ENCODE measurements around the gene COX8A.

The COX8A gene

GRCh38 chr11:64004590-64004984 is 30.2 kb downstream of the COX8A start:
- DNase-seq: no peak

GRCh38 chr11:64005691-64006090 is 31.3 kb downstream of the COX8A start:
- no peak for DNase-seq

- DNase-seq: no peak
Measured at GRCh38 chr11:64006398-64006797, 32.0 kb downstream of the COX8A start.

DNA sequence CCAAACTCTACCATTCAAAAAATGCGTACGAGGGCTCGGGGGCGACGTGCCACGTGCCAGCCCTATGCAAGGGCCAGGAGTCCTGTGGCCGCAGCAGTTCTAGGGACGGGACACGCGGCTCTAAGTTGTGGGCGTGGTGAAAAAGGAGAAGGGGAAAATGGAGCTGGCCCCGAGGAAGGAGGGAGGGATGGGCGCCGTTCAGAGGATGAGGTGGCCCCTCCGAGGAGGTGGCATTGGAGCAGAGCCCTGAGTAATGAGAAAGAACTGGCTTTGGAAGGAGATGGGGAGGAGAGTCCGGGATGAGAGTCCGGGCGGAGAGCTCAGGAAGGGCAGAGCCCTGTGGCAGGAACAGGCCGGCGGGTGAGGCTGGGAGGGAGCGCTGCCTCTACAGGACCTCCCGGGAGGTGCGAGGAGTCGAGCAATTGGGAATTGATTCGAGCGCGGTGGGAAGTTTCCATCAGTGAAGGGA is 32.8 kb downstream of the COX8A start:
- DNase-seq: no peak

DNA sequence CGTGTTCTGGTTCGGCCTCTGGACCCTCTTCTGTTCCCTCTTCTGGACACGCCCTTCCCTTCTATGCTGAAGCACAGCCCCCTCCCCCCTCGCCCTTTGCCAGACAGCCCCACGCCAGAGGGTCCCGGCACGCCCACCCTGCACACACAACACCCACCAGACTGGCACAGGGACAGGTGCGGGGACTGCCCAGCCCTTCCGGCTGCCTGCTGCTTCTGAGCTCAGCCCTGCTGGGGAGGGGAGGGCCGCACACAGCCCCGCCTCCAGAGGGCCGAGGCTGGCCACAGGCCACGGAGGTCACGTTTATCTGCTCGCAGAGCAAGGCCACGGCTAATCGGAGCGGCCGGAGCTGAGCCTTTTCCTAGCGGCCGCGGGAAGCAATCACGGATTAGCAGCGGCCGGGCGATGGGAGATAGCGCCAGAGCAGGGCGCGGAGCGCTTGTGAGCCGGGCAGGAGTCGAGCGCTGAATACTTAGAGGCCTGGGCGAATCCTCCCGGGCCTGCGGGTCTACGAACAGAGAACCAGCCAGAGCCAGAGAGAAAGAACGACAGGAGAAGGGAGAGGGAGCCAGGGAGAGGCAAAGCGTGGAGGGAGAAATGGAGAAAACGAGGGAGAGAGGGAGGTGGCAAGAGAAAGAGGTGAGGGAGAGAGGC is 33.3 kb downstream of the COX8A start:
- no peak for DNase-seq

DNA sequence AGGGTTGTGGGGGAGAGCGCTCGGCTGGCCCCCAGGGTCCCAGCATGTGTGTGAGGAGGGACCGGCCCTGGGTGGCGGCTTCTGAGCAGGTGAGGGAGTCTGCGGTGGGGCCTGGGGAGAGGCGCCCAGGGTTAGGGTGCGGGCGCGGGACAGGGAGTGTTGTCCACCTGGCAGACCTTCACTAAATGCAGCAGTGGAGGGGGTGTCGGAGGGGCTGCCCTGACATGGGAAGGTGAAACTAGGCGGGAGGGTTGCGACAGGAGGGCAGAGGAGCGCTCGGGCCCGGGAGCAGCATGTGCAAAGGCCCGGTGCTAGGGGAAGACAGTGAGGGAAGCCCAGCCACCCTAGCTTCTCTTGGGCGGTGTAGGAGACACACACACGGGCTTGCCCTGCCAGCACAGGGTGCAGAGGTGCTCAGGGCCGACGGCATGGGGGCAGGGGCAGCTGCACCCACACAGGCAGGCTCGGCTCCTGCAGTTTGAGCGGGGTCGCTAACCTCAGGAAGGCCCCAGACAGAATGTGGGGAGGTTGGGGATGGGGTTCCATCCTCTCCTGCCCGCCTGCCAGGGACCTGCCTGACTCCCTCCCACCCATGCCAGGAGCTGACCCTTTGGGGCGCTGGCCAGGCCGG is 34.0 kb downstream of the COX8A start:
- DNase-seq: no peak

DNA sequence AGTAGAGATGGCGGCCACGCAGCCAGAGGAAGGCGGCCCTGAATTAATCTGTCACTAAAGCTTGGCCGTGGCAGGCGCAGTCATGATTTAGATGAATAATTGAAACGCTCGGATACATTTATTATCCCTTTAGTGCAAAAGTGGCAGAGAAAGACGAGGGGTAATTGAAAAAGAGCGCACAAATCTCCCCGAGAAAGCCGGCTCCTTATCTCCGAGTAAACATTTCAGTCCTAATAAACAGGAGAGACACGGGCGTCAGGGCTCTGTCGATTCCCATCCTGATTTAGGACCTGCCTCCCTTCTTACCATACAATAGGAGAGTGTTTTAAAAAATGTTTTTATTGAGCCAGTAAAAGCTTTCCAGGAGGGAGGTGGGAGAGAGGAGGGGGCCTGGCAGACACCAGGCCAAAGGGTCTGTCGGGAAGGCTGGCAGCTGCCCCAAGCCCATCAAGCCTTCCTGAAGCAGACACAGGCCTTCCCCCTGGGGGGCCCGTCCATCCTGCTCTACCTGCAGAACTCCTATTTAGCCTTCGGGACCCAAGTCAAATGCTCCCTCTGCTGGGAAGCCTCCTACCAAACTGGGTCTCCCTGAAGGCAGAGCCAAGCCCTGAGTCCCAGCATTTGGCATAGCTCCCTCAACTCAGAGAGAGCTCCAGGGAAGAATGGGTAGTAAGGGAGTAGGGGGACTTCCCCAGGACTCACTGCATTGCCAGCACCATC is 34.7 kb downstream of the COX8A start:
- DNase-seq: no peak

- DNase-seq: no peak
Measured at GRCh38 chr11:64009710-64010109, 35.3 kb downstream of the COX8A start.

- no peak for DNase-seq
Measured at GRCh38 chr11:64010783-64011182, 36.4 kb downstream of the COX8A start.

- DNase-seq: no peak
Measured at GRCh38 chr11:64011371-64011770, 37.0 kb downstream of the COX8A start.

DNA sequence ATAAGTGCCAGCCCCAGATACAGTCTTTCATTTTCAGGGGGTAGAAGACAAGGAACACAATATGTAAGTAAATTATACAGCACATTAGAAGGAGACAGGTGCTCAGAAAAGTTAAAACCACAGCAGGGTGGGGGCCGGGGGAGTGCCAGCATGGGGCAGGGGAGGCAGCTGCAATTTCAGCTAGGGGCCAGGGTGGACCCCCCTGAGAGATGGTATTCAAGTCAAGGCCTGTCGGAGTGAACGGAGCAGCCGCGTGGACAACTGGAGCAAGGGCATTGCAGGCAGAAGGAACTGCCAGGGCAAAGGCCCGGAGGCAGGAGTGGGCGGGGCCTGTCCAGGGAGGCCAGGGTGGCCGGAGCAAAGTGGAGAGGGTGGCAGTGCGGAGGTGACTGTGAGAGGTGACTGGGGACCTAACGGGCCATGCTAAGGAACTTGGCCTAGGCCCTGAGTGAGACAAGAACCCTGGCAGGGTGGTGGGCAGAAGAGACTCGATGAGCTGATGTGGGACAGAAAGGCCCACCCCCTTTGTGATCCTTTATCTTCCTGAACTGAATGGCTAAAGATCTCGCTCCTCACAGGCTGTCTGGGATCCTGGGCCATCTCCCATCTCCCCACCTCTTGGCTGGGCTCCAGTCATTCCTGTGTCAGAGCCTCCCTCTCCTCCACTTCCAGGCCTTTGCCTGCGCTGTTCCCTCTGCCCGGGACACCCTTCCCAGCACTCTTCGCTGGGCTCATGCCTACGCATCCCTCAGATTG is 38.9 kb downstream of the COX8A start:
- no peak for DNase-seq

DNA sequence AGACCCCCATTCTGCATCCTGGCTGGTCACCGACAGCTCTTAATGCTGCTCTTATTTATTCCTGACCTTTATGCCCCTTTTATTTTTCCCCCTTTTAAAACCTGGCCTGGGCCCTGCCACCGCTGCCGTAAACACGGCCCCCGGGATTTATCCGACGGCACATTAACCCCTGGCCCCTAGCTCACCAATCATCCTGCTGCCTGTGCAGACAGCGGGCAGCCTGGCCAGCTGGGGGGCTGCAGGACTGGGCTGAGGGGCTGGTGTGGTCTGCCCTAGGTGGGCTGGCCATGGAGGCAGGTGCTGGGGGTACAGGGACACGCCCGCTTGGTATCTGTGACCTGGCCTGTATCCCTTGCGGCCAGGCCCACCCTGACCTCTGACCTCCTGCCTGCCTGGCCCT is 39.9 kb downstream of the COX8A start:
- no peak for DNase-seq

DNA sequence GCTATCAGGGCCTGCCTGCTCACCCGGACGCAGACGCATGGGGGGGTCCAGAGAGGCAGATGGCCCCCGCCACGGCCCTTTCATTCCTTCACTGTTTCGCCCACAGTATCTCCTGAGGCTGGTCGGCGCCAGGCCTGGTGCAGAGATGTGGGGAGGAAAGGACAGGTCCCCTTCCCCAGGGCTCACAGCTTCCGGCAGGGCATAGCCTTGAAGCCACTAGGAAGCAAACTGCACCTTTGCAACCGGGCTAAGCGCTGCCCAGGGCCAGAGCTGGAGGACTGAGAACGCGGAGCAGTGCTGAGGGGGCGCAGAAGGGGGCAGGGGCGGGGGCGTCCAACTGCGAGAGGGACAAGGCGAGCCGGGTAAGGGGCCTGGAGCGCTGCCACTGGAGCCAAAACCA is 41.1 kb downstream of the COX8A start:
- no peak for DNase-seq

GRCh38 chr11:64015935-64016845 is 41.8 kb downstream of the COX8A start:
- no peak for DNase-seq

- no peak for DNase-seq
Measured at GRCh38 chr11:64017945-64018224, 43.5 kb downstream of the COX8A start.

DNA sequence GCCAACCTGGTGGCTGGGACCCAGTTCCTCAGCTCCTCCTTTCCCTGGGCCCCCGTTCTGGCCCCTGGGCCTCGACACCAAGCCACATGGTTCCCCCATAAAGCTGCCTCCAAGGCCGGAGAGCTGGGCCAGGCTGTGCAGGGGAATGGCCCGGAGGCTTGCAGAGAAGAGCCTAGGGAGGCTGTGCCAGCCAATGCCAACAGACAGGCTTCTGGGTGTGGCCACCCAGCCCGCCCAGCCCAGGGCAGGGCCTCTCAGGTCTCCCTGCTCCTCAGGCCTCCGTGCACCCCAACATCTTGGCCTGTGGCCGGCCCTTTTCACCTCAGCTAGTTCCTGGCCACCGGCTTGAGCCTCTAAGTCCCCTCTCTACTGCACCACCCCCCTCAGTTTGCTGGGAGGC is 43.9 kb downstream of the COX8A start:
- DNase-seq: no peak

- no peak for DNase-seq
Measured at GRCh38 chr11:64019106-64020037, 45.0 kb downstream of the COX8A start.

DNA sequence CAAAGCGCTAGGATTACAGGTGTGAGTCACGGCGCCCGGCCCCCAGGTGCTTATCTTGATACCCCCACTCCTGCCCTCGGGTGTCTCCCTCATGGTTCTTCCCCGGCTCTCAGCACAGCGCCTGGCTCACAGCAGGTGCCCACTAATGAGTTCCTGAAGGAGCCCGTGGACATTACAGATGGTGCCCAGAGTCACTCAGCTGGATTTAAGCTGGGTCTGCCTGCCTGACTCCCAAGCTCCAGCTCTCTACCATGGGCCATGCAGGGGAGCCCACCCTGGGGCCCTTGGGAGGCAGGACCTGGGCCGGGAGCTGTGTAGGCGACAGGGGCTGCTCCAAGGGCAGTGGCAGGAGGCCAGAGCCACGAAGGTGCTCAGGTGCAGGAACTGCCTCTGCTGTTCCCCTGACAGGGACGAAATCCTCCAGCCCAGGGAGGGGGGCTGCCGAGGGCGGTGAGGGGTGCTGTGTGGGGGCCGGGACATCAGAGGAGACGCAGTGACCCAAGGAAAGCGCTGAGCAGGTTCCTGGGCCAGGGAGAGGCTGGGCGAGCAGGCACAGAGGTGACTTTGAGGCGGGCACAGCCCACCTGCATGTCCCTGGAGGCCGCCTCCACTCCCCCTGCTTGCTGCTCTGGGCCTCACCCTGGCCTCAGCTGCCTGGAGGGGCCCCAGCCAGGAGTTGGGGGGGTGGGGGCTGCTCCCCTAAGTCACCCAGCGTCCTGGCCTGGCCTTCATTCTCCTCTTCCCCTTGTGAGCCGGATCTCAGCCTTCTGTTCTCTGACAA is 46.7 kb downstream of the COX8A start:
- DNase-seq: no peak

DNA sequence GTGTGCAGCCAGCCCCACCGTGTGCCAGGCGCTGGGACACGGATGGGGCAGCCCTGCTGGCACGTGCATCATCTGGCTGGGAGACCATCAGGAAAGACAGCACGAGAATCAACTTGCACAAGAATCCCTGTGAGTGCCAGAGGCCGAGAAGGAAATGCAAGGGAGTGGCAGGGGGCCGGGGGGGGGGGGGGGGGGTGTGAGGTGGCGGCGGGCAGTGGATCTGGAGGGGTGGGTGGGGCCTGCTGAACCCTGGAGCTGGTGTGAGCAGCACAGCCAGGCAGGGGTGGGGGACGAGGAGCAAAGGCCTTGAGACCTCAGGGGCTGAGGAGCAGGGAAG is 47.3 kb downstream of the COX8A start:
- DNase-seq: no peak

- DNase-seq: no peak
Measured at GRCh38 chr11:64022125-64022784, 47.8 kb downstream of the COX8A start.
